Transverse colon (tissue), 4 donors: ENCODE data around the gene GRIN2B. TPM values are rescaled to one million over a fixed set of nuclear protein-coding genes. Genes with fewer than 3 reads are reported as not detected.
A peak's percentile ranks its signal among the peaks of the same experiment; 100 is the strongest.

Source experiments
- DNase-seq: peaks from one replicate; pipeline ENCODE4 v3.0.0-alpha.2; 2019
- H3K27ac ChIP-seq, 4 donors: fragments of 200-600 bp; sonication (generic); 2 replicates each; pipeline ENCODE4 v1.5.1; 2016 to 2018; ENCODE audit warnings: inconsistent platforms in 4 of 4
- H3K27me3 ChIP-seq: fragments of 200-600 bp; sonication (generic); 2 replicates; pipeline ENCODE4 v1.5.1; 2017; ENCODE audit warnings: inconsistent platforms
- H3K36me3 ChIP-seq, 4 donors: fragments of 200-600 bp; sonication (generic); 2 replicates each; pipeline ENCODE4 v1.5.1; 2017 to 2019; ENCODE audit warnings: inconsistent platforms in 4 of 4
- H3K4me1 ChIP-seq, 4 donors: fragments of 200-600 bp; sonication (generic); 2 replicates each; pipeline ENCODE4 v1.5.1; 2017 to 2020; ENCODE audit warnings: inconsistent platforms in 4 of 4
- H3K4me3 ChIP-seq, 4 donors: fragments of 200-600 bp; sonication (generic); 1 replicate in 1 of 4; 2 replicates in 3 of 4; pipeline versions ENCODE4 v1.5.1 to v1.6.1; 2017 to 2019; ENCODE audit warnings: inconsistent platforms in 4 of 4
- H3K9me3 ChIP-seq, 2 donors: fragments of 200-600 bp; sonication (generic); 2 replicates each; pipeline ENCODE4 v1.5.1; 2017 to 2019; ENCODE audit warnings: inconsistent platforms in 2 of 2
- CTCF ChIP-seq, 5 experiments: fragments of 200-600 bp in 3 of 5; fragments of 450-650 bp in 2 of 5; sonication (generic) in 3 of 5; IDR thresholded peaks; 1 replicate in 2 of 5; 2 replicates in 3 of 5; pipeline ENCODE4 v1.5.1; 2016 to 2017; ENCODE audit warnings: antibody characterized with exemption in 5 of 5, inconsistent platforms in 3 of 5, mild to moderate bottlenecking in 2 of 5, moderate library complexity in 1 of 5
- EP300 ChIP-seq: sonication (generic); formaldehyde crosslinking; IDR thresholded peaks from one replicate; pipeline ENCODE4 v1.6.1; 2017; ENCODE audit warnings: antibody characterized with exemption, low read depth
- POLR2A ChIP-seq: fragments of 450-650 bp; IDR thresholded peaks from one replicate; pipeline ENCODE4 v1.6.1; 2016; ENCODE audit warnings: antibody characterized with exemption, mild to moderate bottlenecking, moderate library complexity
- POLR2AphosphoS5 ChIP-seq, 3 donors: sonication (generic); formaldehyde crosslinking; IDR thresholded peaks; one replicate each; pipeline ENCODE4 v1.6.1; 2016; ENCODE audit warnings: antibody characterized with exemption in 3 of 3
- WGBS, 2 donors: methylation state at CpG; one replicate each; pipeline ENCODE4 v1.1.5; 2018; ENCODE audit warnings: low coverage in 1 of 2; 5-methylcytosine and 5-hydroxymethylcytosine counted together
- in situ Hi-C, 4 donors: fragments of 200-750 bp; cut with MboI; loops; one replicate each; pipeline versions ENCODE4 v1.15.0 to v1.15.1; 2017; ENCODE audit warnings: low sequenced_read_pairs in 3 of 4, low pct_ligation_motif_present in 1 of 4, low pct_unique_long_range_greater_than_20kb in 1 of 4
- intact Hi-C: fragments of 100-400 bp; cut with DNase I; formaldehyde crosslinking; loops from one replicate; pipeline ENCODE4 v1.15.1; 2023; ENCODE audit warnings: low total_unique reads
- total RNA-seq, 4 donors: library from RNA; depleted of rRNA; stranded (reverse); fragments of >200 nt; gene quantifications; one replicate each; pipeline ENCODE4 v1.1.0, GENCODE V29; 2016

The GRIN2B gene
- total RNA-seq: 10 to 100 TPM in 1 of 4 donors, 1 to 10 TPM in 1, under 1 TPM in 2; 0.27 to 14.7 (median 1.3) TPM

GRCh38 chr12:13981296-13981962 lies at the start of gene GRIN2B:
TSS of gene GRIN2B (minus strand) at chr12:13981602. CDS start at chr12:13866208, 115,394 bp downstream.
- no peak for DNase-seq
- Histone ChIP-seq H3K27me3 (peaks cover 67% of the 10 kb centered on the region), H3K27ac (no peak within 1 kb of the TSS), H3K36me3 (no peaks in the 10 kb centered on the region), H3K4me1 (peaks cover 9 to 19% (median 13%) of the 10 kb centered on the region in 4 donors), H3K9me3 (no peaks in the 10 kb centered on the region), H3K4me3 (peak within 1 kb of the TSS in 3 of 4 donors; percentile 21 to 46 (median 31))
- intact Hi-C loops (no loop called here), in situ Hi-C loops (no loop called here)
- WGBS, 2 donors: 6 to 12% methylated on average over 5 to 37 of the region's 37 CpGs
- TF ChIP-seq EP300: no peak
- no peak for TF ChIP-seq CTCF (IDR thresholded peaks at IDR 0.05)
- no peak for TF ChIP-seq POLR2AphosphoS5 (IDR thresholded peaks at IDR 0.05)
- TF ChIP-seq POLR2A: no peak

- no peak overlapping the region for H3K4me3 ChIP-seq
- no peak for DNase-seq
- no peak overlapping the region for H3K27ac ChIP-seq
- TF ChIP-seq CTCF (IDR thresholded peaks at IDR 0.05): no peak
- TF ChIP-seq POLR2A: no peak
- 94 to 95% methylated on average over 4 of the region's 4 CpGs for WGBS, 2 donors
- H3K27me3 ChIP-seq: no peaks in the 10 kb centered on the region
- no peaks in the 10 kb centered on the region for H3K4me1 ChIP-seq
- in situ Hi-C loops: no loop called here
- intact Hi-C loops: no loop called here
- no peaks in the 10 kb centered on the region for H3K36me3 ChIP-seq
- peaks cover 0 to 4% of the 10 kb centered on the region in 2 donors for H3K9me3 ChIP-seq
Observed at GRCh38 chr12:14026537-14026936, 45.1 kb upstream of the GRIN2B start.

GRCh38 chr12:14024591-14024990 lies 43.2 kb upstream of the GRIN2B start:
- Histone ChIP-seq H3K27ac (no peak overlapping the region), H3K4me1 (no peaks in the 10 kb centered on the region), H3K27me3 (no peaks in the 10 kb centered on the region), H3K4me3 (no peak overlapping the region), H3K9me3 (no peaks in the 10 kb centered on the region), H3K36me3 (no peaks in the 10 kb centered on the region)
- TF ChIP-seq POLR2AphosphoS5 (IDR thresholded peaks at IDR 0.05) (peak in 2 of 3 donors; percentile 47 to 71), POLR2A (no peak), CTCF (IDR thresholded peaks at IDR 0.05) (no peak), EP300 (no peak)
- intact Hi-C loops: no loop called here
- DNase-seq: no peak
- in situ Hi-C loops: no loop called here

GRCh38 chr12:14018080-14018479 lies 36.7 kb upstream of the GRIN2B start:
- Histone ChIP-seq H3K27ac (no peak overlapping the region), H3K36me3 (no peaks in the 10 kb centered on the region), H3K9me3 (peaks cover under 1 to 3% of the 10 kb centered on the region in 2 donors), H3K27me3 (no peaks in the 10 kb centered on the region), H3K4me3 (no peak overlapping the region), H3K4me1 (no peaks in the 10 kb centered on the region)
- DNase-seq: no peak
- 68 to 83% methylated on average over 2 of the region's 2 CpGs for WGBS, 2 donors
- in situ Hi-C loops: no loop called here
- no peak for TF ChIP-seq POLR2A
- TF ChIP-seq CTCF (IDR thresholded peaks at IDR 0.05): no peak
- TF ChIP-seq EP300: no peak
- no peak for TF ChIP-seq POLR2AphosphoS5 (IDR thresholded peaks at IDR 0.05)
- intact Hi-C loops: no loop called here
